Naive thymus-derived CD8-positive, alpha-beta T cell (primary cell): ENCODE measurements around the gene KRT1. TPM values are rescaled to one million over a fixed set of nuclear protein-coding genes. Genes with fewer than 3 reads are reported as not detected.
A peak's percentile ranks its signal among the peaks of the same experiment; 100 is the strongest.

Source experiments
- ATAC-seq, 2 donors: fragments of 150-1000 bp; cut with Tn5 transposase in 1 of 2; sonication (Bioruptor Pico), chemical (Tn5 transposase) in 1 of 2; 1 replicate in 1 of 2; 2 replicates in 1 of 2; pipeline ENCODE4 v1.10.0; 2021; ENCODE audit warnings: mild to moderate bottlenecking in 2 of 2, moderate library complexity in 2 of 2
- POLR2A ChIA-PET: fragments of 350-600 bp; sonication (Branson Sonifier 250); formaldehyde crosslinking; loops from one replicate; lab custom pipeline; 2021; ENCODE audit warnings: antibody characterized with exemption; lab: Charles Lee
- DNase-seq, 10 donors: peaks; one replicate each; pipeline versions ENCODE4 v3.0.0 to v3.0.0-alpha.2; 2020 to 2022
- H3K27ac Mint-ChIP-seq, 10 donors: one replicate each; pipeline ENCODE4 v1.8.0; 2020 to 2022; ENCODE audit warnings: mild to moderate bottlenecking in 10 of 10, mixed read lengths in 10 of 10, moderate library complexity in 4 of 10, inconsistent platforms in 1 of 10
- H3K27me3 Mint-ChIP-seq, 5 donors: one replicate each; pipeline ENCODE4 v1.8.0; 2021 to 2022; ENCODE audit warnings: mixed read lengths in 5 of 5
- H3K36me3 Mint-ChIP-seq, 3 donors: one replicate each; pipeline ENCODE4 v1.8.0; 2020 to 2022; ENCODE audit warnings: mixed read lengths in 3 of 3, mild to moderate bottlenecking in 2 of 3, inconsistent platforms in 1 of 3
- H3K4me1 Mint-ChIP-seq, 4 donors: one replicate each; pipeline ENCODE4 v1.8.0; 2021 to 2022; ENCODE audit warnings: mixed read lengths in 4 of 4
- H3K4me3 Mint-ChIP-seq, 10 donors: one replicate each; pipeline ENCODE4 v1.8.0; 2020 to 2022; ENCODE audit warnings: mild to moderate bottlenecking in 10 of 10, mixed read lengths in 10 of 10, moderate library complexity in 6 of 10, inconsistent platforms in 1 of 10
- H3K9me3 Mint-ChIP-seq, 9 donors: one replicate each; pipeline ENCODE4 v1.8.0; 2020 to 2022; ENCODE audit warnings: mixed read lengths in 9 of 9, mild to moderate bottlenecking in 3 of 9, inconsistent platforms in 1 of 9, moderate library complexity in 1 of 9
- polyA plus RNA-seq, 3 donors: library from polyadenylated mRNA; unstranded; fragments of 300-500 nt; fragmentation: Illumina TruSeq; gene quantifications; one replicate each; pipeline ENCODE4 v1.2.3, GENCODE V29; 2021
- total RNA-seq, 8 experiments: library from RNA in 2 of 8; stranded (reverse) in 2 of 8; gene quantifications; one replicate each; pipeline ENCODE4 v1.2.3 and lab custom pipeline; 2021 to 2026

The KRT1 gene
- total and polyA plus RNA-seq, 5 experiments from 2014 or later = 0.31 TPM; not detected in 4

DNA sequence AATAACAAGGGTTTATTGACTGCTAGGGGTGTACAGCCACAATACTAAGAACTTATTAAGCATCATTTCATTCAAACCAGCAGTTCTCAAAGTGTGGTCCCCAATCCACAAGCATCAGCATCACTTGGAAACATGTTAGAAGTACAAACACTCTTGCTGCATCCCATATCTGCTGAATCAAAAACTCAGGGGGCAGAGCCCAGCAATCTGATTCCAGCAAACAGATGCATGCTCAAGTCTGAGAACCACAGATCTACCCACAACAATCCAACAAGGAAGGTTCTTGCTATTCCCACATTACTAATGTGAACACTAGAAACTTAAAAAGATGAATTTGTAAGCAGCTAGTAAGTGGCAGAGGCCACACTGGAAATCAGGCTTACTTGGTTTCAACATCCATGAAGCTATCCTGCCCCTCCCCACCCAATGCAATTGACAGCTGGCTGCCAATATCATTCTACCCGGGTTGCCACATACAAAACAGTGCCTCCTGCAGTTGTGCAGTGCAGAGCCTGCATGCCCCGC is 16.9 kb upstream of the KRT1 start:
- ATAC-seq (no peak), DNase-seq (no peak)
- POLR2A ChIA-PET = no interaction called here
- H3K4me3 Mint-ChIP-seq = no peak overlapping the region
- H3K4me1 Mint-ChIP-seq = peaks cover 8 to 15% (median 13%) of the 10 kb centered on the region in 4 donors
- H3K27me3 Mint-ChIP-seq = peaks cover 0 to 11% (median 3%) of the 10 kb centered on the region in 5 donors
- H3K27ac Mint-ChIP-seq = peak overlapping the region in 1 of 10 donors; percentile 50
- no peaks in the 10 kb centered on the region for H3K9me3 Mint-ChIP-seq
- no peaks in the 10 kb centered on the region for H3K36me3 Mint-ChIP-seq

DNA sequence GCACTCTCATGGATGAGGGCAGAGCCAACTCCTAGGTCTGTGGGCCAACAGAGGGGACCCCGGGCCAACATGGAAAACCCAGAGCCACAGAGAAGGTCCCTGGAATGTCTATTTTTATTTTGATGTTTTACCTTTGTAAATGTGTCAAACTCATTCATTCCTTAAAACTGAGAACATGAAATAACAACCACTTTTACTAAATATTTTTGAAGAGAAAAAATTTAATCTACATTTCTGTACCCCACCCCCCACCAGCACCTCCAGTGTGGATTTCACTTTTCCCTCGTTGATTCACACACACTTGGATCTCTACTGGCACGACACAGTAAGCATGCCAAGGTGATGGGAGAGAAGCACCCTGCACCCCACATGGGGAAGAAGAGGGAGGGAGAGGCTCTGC is 16.4 kb upstream of the KRT1 start:
- no peaks in the 10 kb centered on the region for H3K36me3 Mint-ChIP-seq
- no peaks in the 10 kb centered on the region for H3K9me3 Mint-ChIP-seq
- peaks cover 0 to 11% (median 2%) of the 10 kb centered on the region in 5 donors for H3K27me3 Mint-ChIP-seq
- no peak for DNase-seq
- no peak for ATAC-seq
- peaks cover 14 to 18% (median 17%) of the 10 kb centered on the region in 4 donors for H3K4me1 Mint-ChIP-seq
- peak overlapping the region in 1 of 10 donors; percentile 63 for H3K27ac Mint-ChIP-seq
- POLR2A ChIA-PET = no interaction called here
- H3K4me3 Mint-ChIP-seq = no peak overlapping the region

DNA sequence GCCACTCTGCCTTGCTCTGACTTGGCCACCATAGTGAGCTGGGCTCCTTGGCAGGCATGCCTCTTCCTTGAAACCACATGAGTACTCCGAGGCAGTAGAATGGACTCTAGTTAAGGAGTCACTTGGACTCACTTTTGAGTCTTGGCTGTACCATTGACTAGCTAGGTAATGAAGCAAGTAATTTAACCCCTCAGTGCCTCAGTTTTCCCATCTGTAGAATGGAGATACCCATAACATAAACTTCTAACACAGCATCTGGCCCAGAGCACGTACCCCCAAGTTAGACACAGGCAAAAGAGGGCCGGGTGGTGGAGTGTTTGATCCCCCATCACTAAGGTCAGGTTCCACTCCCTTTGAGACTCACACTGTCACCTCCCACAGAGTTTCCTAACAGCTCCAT is 14.8 kb upstream of the KRT1 start:
- Mint-ChIP-seq H3K27me3 (peaks cover 0 to 11% (median 0%) of the 10 kb centered on the region in 5 donors), H3K4me3 (no peak overlapping the region), H3K9me3 (no peaks in the 10 kb centered on the region), H3K36me3 (no peaks in the 10 kb centered on the region), H3K27ac (peak overlapping the region in 2 of 10 donors; percentile 22 to 24), H3K4me1 (peaks cover 25 to 32% (median 30%) of the 10 kb centered on the region in 4 donors)
- ATAC-seq (no peak), DNase-seq (no peak)
- POLR2A ChIA-PET = no interaction called here

GRCh38 chr12:52694151-52694550 is 13.9 kb upstream of the KRT1 start:
- ATAC-seq (no peak), DNase-seq (no peak)
- no peaks in the 10 kb centered on the region for H3K36me3 Mint-ChIP-seq
- no peak overlapping the region for H3K27ac Mint-ChIP-seq
- no peak overlapping the region for H3K4me3 Mint-ChIP-seq
- POLR2A ChIA-PET = interaction anchor here (0.7 kb wide), 1 partner anchor 46 kb away, joined by 4 read pairs; no protein-coding TSS in a partner anchor
- H3K4me1 Mint-ChIP-seq = peaks cover 26 to 40% (median 36%) of the 10 kb centered on the region in 4 donors
- H3K27me3 Mint-ChIP-seq = peaks cover 0 to 11% (median 0%) of the 10 kb centered on the region in 5 donors
- no peaks in the 10 kb centered on the region for H3K9me3 Mint-ChIP-seq

GRCh38 chr12:52693261-52693660 is 13.1 kb upstream of the KRT1 start:
- DNase-seq (no peak), ATAC-seq (no peak)
- peaks cover 0 to 11% (median 0%) of the 10 kb centered on the region in 5 donors for H3K27me3 Mint-ChIP-seq
- POLR2A ChIA-PET = interaction anchor here (0.8 to 4.3 kb wide), 3 partner anchors 12 to 20 kb away, joined by 3 to 27 read pairs (median 5); partner anchors contain the start of gene KRT1
- peak overlapping the region in 6 of 10 donors; percentile 1 to 93 (median 78) for H3K27ac Mint-ChIP-seq
- H3K4me3 Mint-ChIP-seq = peak overlapping the region in 5 of 10 donors; percentile 25 to 93 (median 48)
- H3K4me1 Mint-ChIP-seq = peaks cover 30 to 49% (median 39%) of the 10 kb centered on the region in 4 donors
- H3K36me3 Mint-ChIP-seq = no peaks in the 10 kb centered on the region
- no peaks in the 10 kb centered on the region for H3K9me3 Mint-ChIP-seq

DNA sequence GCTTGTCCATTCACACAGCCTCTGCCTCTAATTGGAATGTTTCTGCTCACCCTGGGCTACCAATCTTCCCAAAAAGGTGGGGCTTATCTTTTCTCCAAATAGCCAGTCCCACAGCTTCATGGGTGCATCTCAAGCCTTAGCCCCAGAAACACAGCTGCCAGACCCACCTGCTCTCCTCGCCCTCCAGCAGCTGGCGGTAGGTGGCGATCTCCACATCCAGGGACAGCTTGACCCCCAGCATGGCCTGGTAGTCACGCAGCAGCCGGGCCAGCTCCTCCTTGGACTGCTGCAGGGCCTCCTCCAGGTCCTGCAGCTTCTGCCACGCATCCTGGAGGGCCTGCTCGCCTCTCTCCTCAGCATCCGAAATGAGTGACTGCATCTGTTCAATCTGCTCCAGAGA is 12.0 kb upstream of the KRT1 start:
- peak overlapping the region in 6 of 10 donors; percentile 51 to 95 (median 94) for H3K27ac Mint-ChIP-seq
- POLR2A ChIA-PET = interaction anchor here (0.8 to 4.3 kb wide), 4 partner anchors 11 to 22 kb away, joined by 3 to 27 read pairs (median 4); partner anchors contain the start of gene KRT1
- ATAC-seq (no peak), DNase-seq (no peak)
- H3K4me1 Mint-ChIP-seq = peaks cover 35 to 59% (median 48%) of the 10 kb centered on the region in 4 donors
- H3K9me3 Mint-ChIP-seq = no peaks in the 10 kb centered on the region
- H3K4me3 Mint-ChIP-seq = peak overlapping the region in 8 of 10 donors; percentile 3 to 93 (median 52)
- H3K36me3 Mint-ChIP-seq = no peaks in the 10 kb centered on the region
- H3K27me3 Mint-ChIP-seq = peaks cover 0 to 11% (median 0%) of the 10 kb centered on the region in 5 donors

- Mint-ChIP-seq H3K36me3 (no peaks in the 10 kb centered on the region), H3K27me3 (peaks cover 0 to 11% (median 0%) of the 10 kb centered on the region in 5 donors), H3K4me1 (peaks cover 35 to 62% (median 49%) of the 10 kb centered on the region in 4 donors), H3K9me3 (no peaks in the 10 kb centered on the region), H3K27ac (peak overlapping the region; percentile 73 to 96 (median 94)), H3K4me3 (peak overlapping the region; percentile 85 to 95 (median 92))
- DNase-seq (no peak), ATAC-seq (peak in 1 of 2 donors; percentile 2)
- POLR2A ChIA-PET = interaction anchor here (0.7 to 4.3 kb wide), 4 partner anchors 10 to 314 kb away, joined by 3 to 27 read pairs (median 5); partner anchors contain the start of genes EIF4B and KRT1
These were observed 11.6 kb upstream of the KRT1 start for GRCh38 chr12:52691841-52692150.

GRCh38 chr12:52691076-52691840 is 11.1 kb upstream of the KRT1 start:
- DNase-seq = peak; percentile 43 to 78 (median 60)
- Mint-ChIP-seq H3K4me3 (peak overlapping the region; percentile 85 to 95 (median 92)), H3K27ac (peak overlapping the region; percentile 73 to 96 (median 94)), H3K27me3 (peaks cover 0 to 11% (median 0%) of the 10 kb centered on the region in 5 donors), H3K9me3 (no peaks in the 10 kb centered on the region), H3K36me3 (no peaks in the 10 kb centered on the region), H3K4me1 (peaks cover 35 to 62% (median 50%) of the 10 kb centered on the region in 4 donors)
- peak; percentile 88 to 93 for ATAC-seq
- POLR2A ChIA-PET = interaction anchor here (0.7 to 4.3 kb wide), 10 partner anchors 10 to 315 kb away, joined by 3 to 27 read pairs (median 4); partner anchors contain the start of genes EIF4B, KRT1 and KRT77

DNA sequence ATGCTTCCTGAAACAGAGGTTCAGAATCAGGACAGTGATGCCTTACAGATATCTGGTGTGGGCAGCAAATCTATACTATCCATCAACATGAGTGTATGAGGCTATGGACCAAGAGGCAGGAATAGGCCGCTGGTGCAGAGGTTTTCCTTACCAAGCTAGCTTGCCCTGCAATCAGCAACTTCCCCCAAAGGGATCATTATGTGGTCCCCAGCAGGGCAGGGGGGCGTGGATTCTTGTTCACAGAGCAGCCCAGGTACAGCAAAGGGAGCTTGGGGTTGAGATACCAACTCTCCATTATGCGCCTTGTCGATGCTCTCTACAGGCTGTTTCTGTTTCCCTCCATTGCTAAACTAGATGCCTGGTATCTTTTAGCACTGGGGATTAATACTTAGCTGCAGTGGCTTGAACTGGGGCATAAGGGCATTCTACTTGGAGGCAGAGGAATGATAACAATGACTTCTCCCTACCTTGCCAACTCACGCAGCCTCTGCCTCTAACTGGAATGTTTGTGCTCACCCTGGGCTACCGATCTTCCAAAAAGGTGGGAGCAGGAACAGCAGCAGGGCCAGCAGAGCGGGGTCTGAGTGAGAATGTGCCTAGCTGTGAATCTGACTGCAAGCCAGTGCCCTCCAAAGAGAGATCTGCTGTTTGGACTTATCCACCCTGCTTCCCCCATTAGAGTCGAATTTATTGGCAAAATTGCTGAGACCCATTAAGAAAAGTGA is 10.3 kb upstream of the KRT1 start:
- no peaks in the 10 kb centered on the region for H3K9me3 Mint-ChIP-seq
- H3K27me3 Mint-ChIP-seq = peaks cover 0 to 11% (median 0%) of the 10 kb centered on the region in 5 donors
- POLR2A ChIA-PET = interaction anchor here (0.9 to 4.3 kb wide), 9 partner anchors 9 to 82 kb away, joined by 3 to 27 read pairs (median 4); partner anchors contain the start of genes KRT1 and KRT77
- H3K36me3 Mint-ChIP-seq = no peaks in the 10 kb centered on the region
- ATAC-seq (peak in 1 of 2 donors; percentile 20), DNase-seq (peak in 1 of 10 donors; percentile 8)
- H3K4me1 Mint-ChIP-seq = peaks cover 35 to 62% (median 50%) of the 10 kb centered on the region in 4 donors
- peak overlapping the region; percentile 73 to 96 (median 94) for H3K27ac Mint-ChIP-seq
- peak overlapping the region; percentile 85 to 95 (median 92) for H3K4me3 Mint-ChIP-seq

DNA sequence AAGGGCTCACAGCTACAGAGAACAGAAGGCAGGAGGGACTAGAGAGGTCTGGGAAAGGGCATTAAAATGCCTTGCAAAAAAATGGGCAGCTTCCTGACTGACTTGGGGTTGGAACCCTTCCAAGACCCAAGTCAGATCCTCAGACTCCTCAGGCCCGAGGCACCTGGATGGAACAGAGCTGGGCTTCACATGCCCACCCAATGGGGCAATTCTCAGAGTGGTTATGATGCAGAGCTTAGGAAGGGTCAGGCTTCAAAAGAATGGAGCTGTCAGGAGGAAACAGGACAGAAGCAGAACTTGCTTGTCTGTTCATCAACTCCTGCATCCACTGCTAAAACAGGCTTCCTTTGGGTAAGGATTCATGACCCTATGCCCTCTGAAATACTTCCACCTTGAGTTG is 9.7 kb upstream of the KRT1 start:
- H3K27me3 Mint-ChIP-seq = peaks cover 0 to 10% (median 0%) of the 10 kb centered on the region in 5 donors
- no peaks in the 10 kb centered on the region for H3K36me3 Mint-ChIP-seq
- H3K9me3 Mint-ChIP-seq = no peaks in the 10 kb centered on the region
- peaks cover 35 to 62% (median 50%) of the 10 kb centered on the region in 4 donors for H3K4me1 Mint-ChIP-seq
- peak overlapping the region; percentile 61 to 95 (median 86) for H3K27ac Mint-ChIP-seq
- POLR2A ChIA-PET = interaction anchor here (1.1 to 4.3 kb wide), 7 partner anchors 8 to 82 kb away, joined by 3 to 27 read pairs (median 5); partner anchors contain the start of gene KRT1
- DNase-seq (no peak), ATAC-seq (no peak)
- H3K4me3 Mint-ChIP-seq = peak overlapping the region in 8 of 10 donors; percentile 1 to 95 (median 55)

GRCh38 chr12:52689239-52689638 is 9.0 kb upstream of the KRT1 start:
- no peaks in the 10 kb centered on the region for H3K36me3 Mint-ChIP-seq
- H3K4me1 Mint-ChIP-seq = peaks cover 38 to 66% (median 50%) of the 10 kb centered on the region in 4 donors
- H3K27me3 Mint-ChIP-seq = peaks cover 0 to 10% (median 0%) of the 10 kb centered on the region in 5 donors
- peak overlapping the region in 6 of 10 donors; percentile 47 to 91 (median 62) for H3K27ac Mint-ChIP-seq
- no peak overlapping the region for H3K4me3 Mint-ChIP-seq
- no peaks in the 10 kb centered on the region for H3K9me3 Mint-ChIP-seq
- POLR2A ChIA-PET = interaction anchor here (1.6 to 4.3 kb wide), 3 partner anchors 8 to 44 kb away, joined by 3 to 27 read pairs (median 4); partner anchors contain the start of gene KRT1
- no peak for ATAC-seq
- DNase-seq = no peak

DNA sequence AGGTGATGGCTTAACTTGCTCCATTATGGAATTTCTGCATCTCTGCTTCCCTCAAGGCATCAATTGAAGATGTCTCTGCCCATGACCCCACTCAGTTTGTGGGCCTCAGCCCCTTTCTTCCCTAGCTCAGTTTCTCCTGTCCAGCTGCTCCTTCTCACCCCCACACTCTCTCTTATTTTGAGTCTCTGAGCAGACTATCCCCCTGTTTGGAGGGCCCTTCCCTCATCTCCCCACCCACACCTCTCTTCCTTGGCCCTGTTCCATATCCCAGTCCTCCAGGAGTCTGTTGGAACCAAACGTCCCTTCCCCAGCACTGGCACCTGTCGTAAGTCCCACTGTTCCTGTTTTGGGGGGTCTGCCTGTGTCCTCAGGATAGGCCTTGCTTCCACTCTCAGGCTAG is 8.3 kb upstream of the KRT1 start:
- Mint-ChIP-seq H3K36me3 (no peaks in the 10 kb centered on the region), H3K27me3 (peaks cover 0 to 9% (median 0%) of the 10 kb centered on the region in 5 donors), H3K4me3 (no peak overlapping the region), H3K9me3 (no peaks in the 10 kb centered on the region), H3K27ac (peak overlapping the region in 7 of 10 donors; percentile 6 to 83 (median 66)), H3K4me1 (peaks cover 45 to 74% (median 55%) of the 10 kb centered on the region in 4 donors)
- POLR2A ChIA-PET = no interaction called here
- DNase-seq = no peak
- no peak for ATAC-seq
